ENCODE measurements around the gene NDRG3. TPM values are rescaled to one million over a fixed set of nuclear protein-coding genes. Genes with fewer than 3 reads are reported as not detected.

Gene NDRG3
- total and polyA plus RNA-seq, 2 donors (not counting 3 experiments of a cell fraction or from before 2014, with no cell fraction given) = 25.7 to 27.7 TPM

GRCh38 chr20:36768768-36769430 lies 23.0 kb upstream of the NDRG3 start:
- Histone ChIP-seq H3K27me3 (ENCODE audit: control insufficient read depth in 2 of 2, insufficient read depth in 2 of 2, low read length in 2 of 2) (no peaks in the 10 kb centered on the region), H3K9ac (replicated peaks; ENCODE audit: extremely low read depth, insufficient read depth, low read length) (peak overlapping the region; percentile 60), H3K4me2 (ENCODE audit: insufficient read depth, low read length) (peak overlapping the region; percentile 81), H3K36me3 (ENCODE audit: control insufficient read depth in 2 of 2, extremely low read depth in 1 of 2, insufficient read depth in 2 of 2, low read length in 2 of 2) (peaks cover 0 to 2% of the 10 kb centered on the region in 2 experiments), H4K20me1 (replicated peaks; ENCODE audit: control insufficient read depth, extremely low read depth, insufficient read depth, low read length) (no peaks in the 10 kb centered on the region), H3K4me1 (ENCODE audit: control insufficient read depth, extremely low read depth, insufficient read depth, low read length) (peaks cover 22% of the 10 kb centered on the region), H3K27ac (ENCODE audit: insufficient read depth, low read depth, low read length) (peak overlapping the region; percentile 72), H2AFZ (ENCODE audit: low read depth, low read length) (peak overlapping the region; percentile 55), H3K79me2 (ENCODE audit: control insufficient read depth, insufficient read depth, low read length) (peaks cover 14% of the 10 kb centered on the region), H3K9me1 (replicated peaks; ENCODE audit: control insufficient read depth, extremely low read depth, insufficient read depth, low read length) (no peaks in the 10 kb centered on the region), H3K4me3 (replicated peaks in 1 of 3; ENCODE audit: insufficient read depth in 1 of 3, low read depth in 1 of 3, low read length in 3 of 3) (peak overlapping the region in 1 of 3 experiments; percentile 26), H3K9me3 (replicated peaks; ENCODE audit: control insufficient read depth, insufficient read depth, low read length) (no peaks in the 10 kb centered on the region)
- FAIRE-seq (no peak), DNase-seq (ENCODE audit: low read depth, low spot score) (peak; percentile 89)
- dilution Hi-C loops (cut with MboI; ENCODE audit: extremely low pct_ligation_motif_present, low sequenced_read_pairs) (no loop called here), intact Hi-C loops (cut with micrococcal nuclease) (no loop called here)
- POLR2A ChIA-PET = no interaction called here
- TF ChIP-seq FOS (IDR thresholded peaks at IDR 0.05; ENCODE audit: borderline replicate concordance, insufficient read depth, low read length) = no peak
- TF ChIP-seq JUN (IDR thresholded peaks at IDR 0.05; ENCODE audit: borderline replicate concordance, insufficient read depth, insufficient read length, low read depth) = peak; percentile 49
- TF ChIP-seq POLR2AphosphoS5 (IDR thresholded peaks at IDR 0.05; ENCODE audit: insufficient read depth, low read depth, low read length) = no peak
- CTCF ChIA-PET = interaction anchor here (0.7 to 6.5 kb wide), 8 partner anchors 13 to 163 kb away, joined by 3 to 50 read pairs (median 4); partner anchors contain the start of gene RAB5IF
- no TSS peak for BruUV-seq (replicated peaks)

GRCh38 chr20:36761125-36761524 lies 15.2 kb upstream of the NDRG3 start:
- peaks cover 0 to 2% of the 10 kb centered on the region in 2 experiments for H3K36me3 ChIP-seq (ENCODE audit: control insufficient read depth in 2 of 2, extremely low read depth in 1 of 2, insufficient read depth in 2 of 2, low read length in 2 of 2)
- H3K9me3 ChIP-seq (replicated peaks; ENCODE audit: control insufficient read depth, insufficient read depth, low read length) = no peaks in the 10 kb centered on the region
- H3K4me1 ChIP-seq (ENCODE audit: control insufficient read depth, extremely low read depth, insufficient read depth, low read length) = peaks cover 18% of the 10 kb centered on the region
- dilution Hi-C loops (cut with MboI; ENCODE audit: extremely low pct_ligation_motif_present, low sequenced_read_pairs) (no loop called here), intact Hi-C loops (cut with micrococcal nuclease) (no loop called here)
- no TSS peak for BruUV-seq (replicated peaks)
- no peaks in the 10 kb centered on the region for H3K79me2 ChIP-seq (ENCODE audit: control insufficient read depth, insufficient read depth, low read length)
- H3K9me1 ChIP-seq (replicated peaks; ENCODE audit: control insufficient read depth, extremely low read depth, insufficient read depth, low read length) = no peaks in the 10 kb centered on the region
- no peak for TF ChIP-seq CTCF (IDR thresholded peaks at IDR 0.05; ENCODE audit: extremely low read depth in 1 of 2, insufficient read depth in 1 of 2, low read depth in 1 of 2, low read length in 2 of 2)
- no peak for TF ChIP-seq POLR2AphosphoS5 (IDR thresholded peaks at IDR 0.05; ENCODE audit: insufficient read depth, low read depth, low read length)
- no peak for TF ChIP-seq FOS (IDR thresholded peaks at IDR 0.05; ENCODE audit: borderline replicate concordance, insufficient read depth, low read length)
- TF ChIP-seq GATA2 (IDR thresholded peaks at IDR 0.05; ENCODE audit: insufficient read depth, insufficient read length, low read depth, low read length) = no peak
- TF ChIP-seq EZH2 (IDR thresholded peaks at IDR 0.05; ENCODE audit: borderline replicate concordance, low read depth, low read length, severe bottlenecking) = no peak
- no peak overlapping the region for H3K27ac ChIP-seq (ENCODE audit: insufficient read depth, low read depth, low read length)
- POLR2A ChIA-PET = no interaction called here
- DNase-seq (ENCODE audit: low read depth, low spot score) (no peak), FAIRE-seq (no peak)
- CTCF ChIA-PET = no interaction called here
- no peak overlapping the region for H3K4me2 ChIP-seq (ENCODE audit: insufficient read depth, low read length)
- no peaks in the 10 kb centered on the region for H3K27me3 ChIP-seq (ENCODE audit: control insufficient read depth in 2 of 2, insufficient read depth in 2 of 2, low read length in 2 of 2)
- no peak overlapping the region for H3K4me3 ChIP-seq (replicated peaks in 1 of 3; ENCODE audit: insufficient read depth in 1 of 3, low read depth in 1 of 3, low read length in 3 of 3)
- no peak overlapping the region for H3K9ac ChIP-seq (replicated peaks; ENCODE audit: extremely low read depth, insufficient read depth, low read length)
- H2AFZ ChIP-seq (ENCODE audit: low read depth, low read length) = no peak overlapping the region
- no peaks in the 10 kb centered on the region for H4K20me1 ChIP-seq (replicated peaks; ENCODE audit: control insufficient read depth, extremely low read depth, insufficient read depth, low read length)
